HepG2 (cell line): ENCODE results near the gene MS4A18.

Source experiments
- ATF1 ChIP-seq: IDR thresholded peaks from 2 replicates; pipeline ENCODE4 v1.6.1; 2016; ENCODE audit warnings: mild to moderate bottlenecking, control low read depth
- RNF219 ChIP-seq: sonication (generic); formaldehyde crosslinking; IDR thresholded peaks from 2 replicates; pipeline ENCODE4 v1.5.0; 2020; ENCODE audit warnings: mild to moderate bottlenecking, missing genetic modification reagents

DNA sequence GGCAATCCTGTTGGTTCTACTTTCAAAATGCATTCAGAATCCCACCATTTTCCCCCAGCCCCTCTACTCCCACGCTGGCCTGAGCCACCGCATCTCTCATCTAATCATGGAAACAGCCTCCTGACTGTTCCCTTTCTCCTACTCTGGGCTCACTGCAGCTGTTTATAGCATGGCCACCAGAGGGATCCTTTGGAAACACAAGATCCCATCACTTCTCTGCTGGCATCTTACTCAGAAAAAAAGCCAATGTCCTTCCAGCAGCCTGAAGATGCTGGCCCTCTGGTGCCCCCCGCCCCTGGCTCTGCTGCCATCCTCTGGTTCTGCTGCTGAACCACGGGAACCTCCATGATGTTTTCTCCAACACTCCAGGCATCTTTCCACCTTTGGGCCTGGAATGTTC is 14.0 kb upstream of the MS4A18 start:
- TF ChIP-seq ATF1 (CRISPR knock-in tag) (no peak), RNF219 (CRISPR knock-in tag) (no peak)
